Middle frontal gyrus (tissue), 1 donor: ENCODE measurements around the gene SAFB.
"Not testable (repeated sequence)": the region's sequence is repeated elsewhere in the genome, so short reads cannot be mapped to it uniquely, and the experiment has no call there.

Experiments used
- DNase-seq: peaks from one replicate; pipeline ENCODE4 v3.0.0-alpha.2; 2015; ENCODE audit warnings: low spot score; ENCODE audit errors: extremely low spot score

SAFB gene

GRCh38 chr19:5683177-5683886, 60.4 kb downstream of the SAFB start:
- no peak for DNase-seq

DNA sequence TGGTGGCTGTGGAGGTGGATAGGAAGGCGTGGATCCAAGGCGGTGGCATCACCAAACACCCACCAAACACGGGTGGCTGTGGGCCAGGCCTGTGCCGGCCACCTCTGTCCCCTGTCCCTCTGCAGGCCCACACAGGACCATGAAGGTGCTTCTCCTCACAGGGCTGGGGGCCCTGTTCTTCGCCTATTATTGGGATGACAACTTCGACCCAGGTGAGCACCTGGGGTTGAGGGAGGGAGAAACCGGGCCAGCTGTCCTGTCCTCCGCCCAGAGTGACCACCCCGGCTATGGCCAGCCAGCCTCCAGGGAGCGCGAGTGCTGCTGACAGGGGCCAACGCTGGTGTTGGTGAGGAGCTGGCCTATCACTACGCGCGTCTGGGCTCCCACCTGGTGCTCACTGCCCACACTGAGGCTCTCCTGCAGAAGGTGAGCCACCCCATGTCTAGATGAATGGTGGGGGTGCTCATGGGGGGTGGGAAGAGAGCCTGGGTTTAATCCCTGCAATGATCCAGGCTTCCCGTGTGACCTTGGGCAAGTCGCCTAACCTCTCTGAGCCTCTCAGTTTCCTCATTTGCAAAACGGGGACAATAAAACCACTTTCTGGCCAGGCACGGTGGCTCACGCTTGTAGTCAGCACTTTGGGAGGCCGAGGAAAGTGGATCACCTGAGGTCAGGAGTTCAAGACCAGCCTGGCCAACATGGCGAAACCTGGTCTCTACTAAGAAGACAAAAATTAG, 62.0 kb downstream of the SAFB start:
- DNase-seq, result no peak

DNA sequence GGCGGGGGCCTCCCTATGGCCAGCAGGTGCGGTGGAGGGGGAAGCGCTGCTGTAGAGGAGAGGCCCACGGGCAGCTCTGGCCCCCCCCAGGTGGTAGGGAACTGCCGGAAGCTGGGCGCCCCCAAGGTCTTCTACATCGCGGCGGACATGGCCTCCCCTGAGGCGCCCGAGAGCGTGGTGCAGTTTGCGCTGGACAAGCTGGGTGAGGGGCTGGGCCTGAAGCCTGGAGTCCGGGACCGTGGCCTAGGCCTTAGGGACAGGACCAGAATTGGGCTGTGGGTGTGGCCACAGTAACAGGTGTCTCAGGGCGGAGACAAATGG, 63.4 kb downstream of the SAFB start:
- no peak for DNase-seq

GRCh38 chr19:5686647-5687359, 63.9 kb downstream of the SAFB start:
- peak; percentile 69 for DNase-seq

DNA sequence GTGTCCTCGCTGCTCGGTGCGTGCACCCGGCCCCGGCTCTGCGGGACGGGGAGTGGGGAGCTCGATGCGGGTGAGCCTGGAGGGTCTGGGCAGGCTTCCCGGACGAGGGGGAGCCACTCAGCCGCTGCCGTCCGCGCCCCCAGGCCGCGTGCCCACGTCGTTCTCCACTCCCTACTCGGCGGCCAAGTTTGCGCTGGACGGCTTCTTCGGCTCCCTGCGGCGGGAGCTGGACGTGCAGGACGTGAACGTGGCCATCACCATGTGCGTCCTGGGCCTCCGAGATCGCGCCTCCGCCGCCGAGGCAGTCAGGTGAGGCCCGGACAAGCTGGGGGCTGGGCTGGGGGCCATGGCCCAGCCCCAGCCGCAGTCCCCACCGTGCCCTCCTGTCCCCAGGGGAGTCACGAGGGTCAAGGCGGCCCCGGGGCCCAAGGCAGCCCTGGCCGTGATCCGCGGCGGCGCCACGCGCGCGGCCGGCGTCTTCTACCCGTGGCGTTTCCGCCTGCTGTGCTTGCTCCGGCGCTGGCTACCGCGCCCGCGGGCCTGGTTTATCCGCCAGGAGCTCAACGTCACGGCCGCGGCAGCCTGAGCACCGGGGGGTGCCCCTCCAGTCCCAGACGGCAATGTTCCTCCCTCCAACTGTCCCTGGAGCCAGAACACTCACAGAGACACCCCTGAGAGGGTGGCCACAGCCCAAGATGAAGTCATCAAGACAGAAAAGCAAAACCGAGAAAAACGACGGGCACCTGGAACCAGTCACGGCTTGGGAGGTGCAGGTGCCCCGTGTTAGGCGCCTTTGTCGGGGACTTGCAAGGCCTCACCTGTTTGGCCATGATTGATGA, 64.7 kb downstream of the SAFB start:
- DNase-seq, result no peak

GRCh38 chr19:5688262-5688881, 65.5 kb downstream of the SAFB start:
- not testable (repeated sequence) for DNase-seq

DNA sequence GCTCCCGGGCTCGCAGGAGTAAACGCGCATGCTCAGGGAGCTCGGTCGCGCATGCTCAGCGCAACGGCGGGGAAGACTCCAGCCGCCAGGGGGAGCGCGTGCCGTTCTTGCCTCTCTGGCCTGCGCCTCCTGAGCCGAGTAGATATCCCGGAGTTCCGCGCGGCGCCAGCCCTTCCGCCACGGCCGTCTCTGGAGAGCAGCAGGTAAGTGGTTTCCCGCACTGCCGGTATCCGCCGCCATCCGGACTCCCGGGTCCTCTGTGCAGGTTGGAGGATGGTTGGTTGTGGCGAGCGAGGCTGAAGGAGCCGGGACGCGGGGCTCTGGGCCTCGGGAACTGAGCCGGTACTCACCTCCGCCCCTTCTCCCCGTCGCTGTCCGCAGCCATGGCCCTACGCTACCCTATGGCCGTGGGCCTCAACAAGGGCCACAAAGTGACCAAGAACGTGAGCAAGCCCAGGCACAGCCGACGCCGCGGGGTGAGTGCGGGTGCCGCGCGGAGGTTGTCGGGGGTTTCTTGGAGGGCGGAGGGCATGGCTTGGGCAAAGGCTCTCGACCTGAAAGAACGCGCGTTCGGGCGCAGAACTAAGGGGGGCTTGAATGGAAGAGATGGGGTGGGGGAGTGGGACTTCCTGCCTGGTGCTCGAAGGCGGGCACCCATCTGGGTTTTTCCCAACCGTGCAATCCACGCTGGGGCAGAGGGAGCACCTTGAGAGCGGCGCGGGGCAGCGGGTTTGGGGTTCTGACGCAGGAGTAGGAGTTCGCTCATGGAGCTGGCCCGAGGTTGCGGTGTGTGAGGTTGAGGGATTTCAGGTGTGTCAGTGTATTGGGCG, 67.5 kb downstream of the SAFB start, which contains the start of gene RPL36:
Gene RPL36, plus strand, starts transcription at position 171 of the 830 bp plus-strand sequence. Its CDS starts 213 bp downstream, at position 384.
- DNase-seq, result peak; percentile 97

DNA sequence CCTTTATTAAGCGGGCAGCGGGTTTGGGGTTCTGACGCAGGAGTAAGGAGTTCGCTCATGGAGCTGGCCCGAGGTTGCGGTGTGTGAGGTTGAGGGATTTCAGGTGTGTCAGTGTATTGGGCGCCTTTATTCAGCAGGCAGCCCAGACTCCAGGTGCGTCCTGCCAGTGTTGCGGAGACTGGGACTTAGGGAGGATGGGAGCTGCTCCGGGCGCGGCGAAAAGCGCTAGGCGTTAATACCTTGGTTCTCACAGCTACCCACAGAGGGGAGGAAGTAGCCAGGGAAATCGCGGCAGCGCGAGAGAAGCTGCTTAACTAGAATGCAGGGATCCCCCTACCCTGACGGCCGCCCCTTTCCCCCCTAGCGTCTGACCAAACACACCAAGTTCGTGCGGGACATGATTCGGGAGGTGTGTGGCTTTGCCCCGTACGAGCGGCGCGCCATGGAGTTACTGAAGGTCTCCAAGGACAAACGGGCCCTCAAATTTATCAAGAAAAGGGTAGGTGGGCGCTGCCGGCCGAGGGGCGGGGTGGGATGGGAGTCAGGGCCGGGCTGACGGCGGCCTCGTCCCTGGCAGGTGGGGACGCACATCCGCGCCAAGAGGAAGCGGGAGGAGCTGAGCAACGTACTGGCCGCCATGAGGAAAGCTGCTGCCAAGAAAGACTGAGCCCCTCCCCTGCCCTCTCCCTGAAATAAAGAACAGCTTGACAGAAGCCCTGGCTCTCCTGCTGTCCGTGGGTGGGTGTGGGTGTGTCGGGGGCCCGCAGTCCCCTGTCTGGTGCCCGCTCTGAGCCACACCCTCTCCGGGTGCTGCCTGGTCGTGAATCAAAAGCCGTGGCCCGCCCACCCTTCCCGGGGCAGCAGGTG, 68.3 kb downstream of the SAFB start:
- no peak for DNase-seq

- DNase-seq, result no peak
These were observed 69.2 kb downstream of the SAFB start for GRCh38 chr19:5691822-5692722.

DNA sequence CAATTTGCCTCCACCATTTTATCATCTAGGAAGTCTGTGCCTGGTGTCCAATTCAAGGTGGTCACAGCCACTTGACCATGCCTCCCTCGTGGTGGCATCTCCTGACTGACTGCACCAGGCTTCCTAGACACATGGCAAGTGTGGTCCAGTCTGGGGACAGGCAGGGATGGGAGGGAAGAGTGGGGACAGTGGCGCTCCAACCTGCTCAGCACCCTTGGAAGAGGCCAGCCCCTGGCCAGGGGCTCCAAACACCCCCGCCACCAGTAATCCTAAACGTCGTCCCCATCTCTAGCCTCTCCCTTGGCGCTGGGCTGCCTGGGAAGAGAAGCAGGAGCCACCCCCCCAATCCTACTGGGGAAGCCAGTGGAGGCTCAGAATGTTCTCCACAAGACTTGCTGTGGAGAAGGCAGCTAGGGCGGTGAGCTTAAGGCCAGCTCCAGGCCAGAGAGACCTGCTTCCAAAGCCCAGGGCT, 69.9 kb downstream of the SAFB start:
- DNase-seq, result no peak

- DNase-seq, result no peak
These were observed 70.6 kb downstream of the SAFB start for GRCh38 chr19:5693195-5694166.

DNA sequence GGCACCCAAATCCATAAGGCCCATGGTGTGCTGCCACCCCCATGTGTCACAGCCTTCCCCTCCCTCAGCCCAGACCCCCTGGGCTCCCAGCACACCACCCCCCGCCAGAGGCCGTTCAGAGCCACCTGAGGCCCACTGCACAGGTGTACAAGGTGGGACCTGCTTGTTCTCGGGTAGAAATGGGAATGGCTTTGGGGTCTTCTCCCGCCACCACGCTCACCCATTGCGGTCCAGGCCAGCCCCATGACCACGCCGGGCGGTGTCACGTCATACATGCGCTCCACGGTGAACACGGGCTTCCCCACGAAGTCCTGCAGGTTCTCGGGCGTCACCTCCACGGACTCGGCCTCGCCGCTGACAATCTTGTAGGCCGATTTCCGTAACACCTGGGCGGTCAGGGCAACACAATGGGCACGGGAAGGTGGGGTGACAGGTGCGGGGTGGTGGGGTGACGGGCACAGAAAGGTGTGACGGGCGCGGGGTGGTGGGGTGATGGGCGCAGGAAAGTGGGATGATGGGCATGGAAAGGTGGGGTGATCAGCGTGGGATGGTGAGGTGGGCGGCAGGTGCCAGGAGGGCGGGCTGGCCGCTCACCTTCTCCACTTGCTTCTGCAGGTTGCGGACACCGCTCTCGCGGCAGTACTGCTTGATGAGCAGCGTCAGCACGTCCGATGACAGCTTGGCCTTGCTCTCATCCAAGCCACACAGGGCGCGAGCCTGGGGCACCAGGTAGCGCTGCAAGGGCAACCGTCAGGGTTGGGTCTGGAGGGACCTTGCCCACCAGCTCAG, 71.5 kb downstream of the SAFB start:
- DNase-seq, result no peak

GRCh38 chr19:5694956-5695648, 72.2 kb downstream of the SAFB start:
- no peak for DNase-seq

DNA sequence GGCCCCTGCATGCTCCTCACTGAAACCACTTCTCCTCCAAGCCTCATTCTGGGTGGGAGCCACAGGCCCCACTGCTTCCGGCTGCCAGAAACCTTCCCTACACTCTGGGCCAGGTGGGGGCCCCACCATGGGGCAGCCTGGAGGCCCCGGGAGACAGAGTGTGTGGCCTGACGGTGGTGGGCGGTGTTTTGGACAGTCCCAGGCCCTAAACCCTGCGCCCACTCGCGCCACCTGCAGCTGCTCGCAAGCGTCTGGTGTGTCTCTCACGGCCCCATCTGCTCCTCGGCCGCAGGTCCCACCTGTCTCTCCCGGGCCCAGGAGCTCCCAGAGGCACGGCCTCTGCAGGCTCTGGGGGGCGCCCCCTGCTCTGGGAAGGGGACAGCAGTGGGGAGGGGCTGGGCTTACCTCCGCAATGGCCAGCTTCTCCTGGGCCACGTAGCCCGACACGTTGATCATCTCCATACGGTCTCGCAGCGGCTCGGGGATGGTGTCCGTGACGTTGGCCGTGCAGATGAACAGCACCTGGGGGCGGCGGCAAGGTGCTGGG, 72.8 kb downstream of the SAFB start:
- DNase-seq, result no peak
